ENCODE results near the gene BLNK.

GRCh38 chr10:96305019-96305418, 33.6 kb upstream of the BLNK start:
- no peak for TF ChIP-seq ZNF274 (IDR thresholded peaks at IDR 0.05; ENCODE audit: borderline replicate concordance, low read depth, low read length)
- TF ChIP-seq ZNF12 (CRISPR knock-in tag; IDR thresholded peaks at IDR 0.05), result no peak
- no peak for TF ChIP-seq EZH2 (IDR thresholded peaks at IDR 0.05; ENCODE audit: borderline replicate concordance, low read depth, low read length)
- no peak for TF ChIP-seq JUND (IDR thresholded peaks at IDR 0.05; ENCODE audit: borderline replicate concordance, low read depth, low read length)
- TF ChIP-seq JUND (tag; IDR thresholded peaks at IDR 0.05; ENCODE audit: borderline replicate concordance, low read depth, low read length), result no peak
- TF ChIP-seq MNT (conservative IDR thresholded peaks at IDR 0.05), result no peak
- no peak for TF ChIP-seq HOMEZ (CRISPR knock-in tag; IDR thresholded peaks at IDR 0.05)
- TF ChIP-seq RFX5 (IDR thresholded peaks at IDR 0.05; ENCODE audit: low read depth, low read length), result no peak
- TF ChIP-seq CTCF (IDR thresholded peaks at IDR 0.05 in 2 of 3, conservative IDR thresholded peaks at IDR 0.05 in 1 of 3; ENCODE audit: insufficient read depth in 2 of 3, low read depth in 1 of 3, low read length in 3 of 3), result no peak
- no peak for TF ChIP-seq ZNF444 (CRISPR knock-in tag; IDR thresholded peaks at IDR 0.05)
- TF ChIP-seq ZBTB17 (CRISPR knock-in tag; IDR thresholded peaks at IDR 0.05), result no peak
- no peak for TF ChIP-seq ZFP36 (IDR thresholded peaks at IDR 0.05; ENCODE audit: low read depth, low read length, partially characterized antibody)
- no peak for TF ChIP-seq POLR2A (conservative IDR thresholded peaks at IDR 0.05)

Measured in K562 (cell line).